PC-9 (cell line): ENCODE results near the gene ABHD17A. TPM values are rescaled to one million over a fixed set of nuclear protein-coding genes. Genes with fewer than 3 reads are reported as not detected.

ENCODE experiments used
- BruUV-seq: library from RNA; stranded (reverse); fragments of 400-500 nt; replicated peaks from 2 replicates; lab custom pipeline; 2021; lab: Mats Ljungman, UMichigan
- CTCF ChIA-PET: fragments of 300-600 bp; sonication (Branson Sonifier 250); formaldehyde crosslinking; loops from one replicate; lab custom pipeline; 2022; ENCODE audit warnings: antibody characterized with exemption; lab: Charles Lee
- POLR2A ChIA-PET: fragments of 300-600 bp; sonication (Branson Sonifier 250); formaldehyde crosslinking; loops from one replicate; lab custom pipeline; 2022; ENCODE audit warnings: antibody characterized with exemption; ENCODE audit not compliant: unreplicated experiment; lab: Charles Lee
- DNase-seq, 2 experiments: peaks; one replicate each; pipeline versions ENCODE4 v3.0.0 to v3.0.0-alpha.2; 2015 to 2022; ENCODE audit warnings: mixed read lengths in 1 of 2
- H2AFZ ChIP-seq: fragments of 200-600 bp; sonication (generic); 2 replicates; pipeline ENCODE4 v1.8.1; 2017; ENCODE audit warnings: antibody characterized with exemption
- H3F3A ChIP-seq: fragments of 200-600 bp; sonication (generic); 2 replicates; pipeline ENCODE4 v1.8.1; 2017; ENCODE audit warnings: antibody characterized with exemption, mild to moderate bottlenecking, low read depth; ENCODE audit not compliant: insufficient read depth
- H3K27ac ChIP-seq: fragments of 200-600 bp; sonication (generic); 2 replicates; pipeline ENCODE4 v1.6.1; 2016; ENCODE audit warnings: mixed run types
- H3K27me3 ChIP-seq: fragments of 200-600 bp; sonication (generic); 2 replicates; pipeline ENCODE4 v1.6.1; 2016; ENCODE audit warnings: low read depth, mixed run types; ENCODE audit not compliant: insufficient read depth
- H3K36me3 ChIP-seq: fragments of 200-600 bp; sonication (generic); 2 replicates; pipeline ENCODE4 v1.6.1; 2016; ENCODE audit warnings: low read depth, mixed run types
- H3K4me1 ChIP-seq: fragments of 200-600 bp; sonication (generic); replicated peaks from 2 replicates; pipeline ENCODE4 v1.6.1; 2016; ENCODE audit warnings: mixed run types; ENCODE audit not compliant: insufficient read depth
- H3K4me2 ChIP-seq: fragments of 200-600 bp; sonication (generic); 2 replicates; pipeline ENCODE4 v1.6.1; 2017; ENCODE audit warnings: mixed run types
- H3K4me3 ChIP-seq: fragments of 200-600 bp; sonication (generic); 2 replicates; pipeline ENCODE4 v1.6.1; 2016; ENCODE audit warnings: mixed run types
- H3K79me2 ChIP-seq: fragments of 200-600 bp; sonication (generic); 2 replicates; pipeline ENCODE4 v1.6.1; 2017; ENCODE audit warnings: low read depth, mixed run types
- H3K9me2 ChIP-seq: fragments of 200-600 bp; sonication (generic); 2 replicates; pipeline ENCODE4 v1.8.1; 2017; ENCODE audit warnings: mild to moderate bottlenecking; ENCODE audit not compliant: insufficient read depth
- H3K9me3 ChIP-seq: fragments of 200-600 bp; sonication (generic); 2 replicates; pipeline ENCODE4 v1.8.1; 2016; ENCODE audit warnings: low read depth; ENCODE audit not compliant: insufficient read depth
- H4K20me1 ChIP-seq: fragments of 200-600 bp; sonication (generic); 2 replicates; pipeline ENCODE4 v1.8.1; 2017; ENCODE audit not compliant: insufficient read depth
- CTCF ChIP-seq: fragments of 200-600 bp; sonication (generic); conservative IDR thresholded peaks from 2 replicates; pipeline ENCODE4 v1.6.1; 2017; ENCODE audit warnings: mixed run types, antibody characterized with exemption, mild to moderate bottlenecking, moderate library complexity
- EZH2 ChIP-seq: fragments of 200-600 bp; sonication (generic); IDR thresholded peaks from 2 replicates; pipeline ENCODE4 v1.8.0; 2017; ENCODE audit warnings: antibody characterized with exemption, low read depth
- intact Hi-C: fragments of 100-400 bp; cut with micrococcal nuclease; formaldehyde crosslinking; loops from one replicate; pipeline ENCODE4 v1.10.0; 2022; ENCODE audit not compliant: unreplicated experiment
- total RNA-seq: library from RNA; stranded (reverse); gene quantifications from 2 replicates; pipeline ENCODE4 v1.2.3, GENCODE V29; 2021

ABHD17A gene
- total RNA-seq, 1 experiment from 2014 or later: 35.9 TPM

DNA sequence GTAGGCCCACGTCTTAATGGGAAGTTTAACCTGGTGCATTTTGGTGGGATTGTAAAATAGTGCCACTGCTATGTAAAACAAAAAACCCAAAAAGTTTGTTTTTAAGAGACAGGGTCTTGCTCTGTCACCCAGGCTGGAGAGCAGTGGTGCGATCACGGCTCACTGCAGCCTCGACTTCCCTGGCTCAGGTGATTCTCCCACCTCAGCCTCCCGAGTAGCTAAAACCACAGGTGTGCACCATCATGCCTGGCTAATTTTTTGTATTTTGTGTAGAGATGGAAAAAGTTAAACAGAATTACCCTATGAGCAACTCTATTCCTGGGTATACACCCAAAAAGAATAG is 36.2 kb downstream of the ABHD17A start:
- intact Hi-C loops: no loop called here
- Histone ChIP-seq H3K9me2 (no peaks in the 10 kb centered on the region), H3K9me3 (no peaks in the 10 kb centered on the region), H3K27ac (peak overlapping the region; percentile 90; the same call in 1 of the 2 replicates), H3K4me3 (no peak overlapping the region), H3K4me2 (0 out of 2 replicates have a peak overlapping the region, but pooled peaks have one; percentile 25), H4K20me1 (peaks cover 32% of the 10 kb centered on the region), H3K79me2 (peaks cover 52% of the 10 kb centered on the region), H3K36me3 (no peaks in the 10 kb centered on the region), H2AFZ (no peak overlapping the region), H3F3A (peaks cover 14% of the 10 kb centered on the region; the same call in 1 of the 2 replicates), H3K4me1 (0 out of 2 replicates have a peak, but pooled peaks cover 11% of the 10 kb centered on the region), H3K27me3 (no peaks in the 10 kb centered on the region)
- TF ChIP-seq CTCF (no peak), EZH2 (no peak)
- DNase-seq: no peak
- CTCF ChIA-PET: no interaction called here
- BruUV-seq: no TSS peak
- POLR2A ChIA-PET: interaction anchor here (0.7 kb wide), 1 partner anchor 36 kb away, joined by 4 read pairs; the partner anchor contains the start of gene ABHD17A

DNA sequence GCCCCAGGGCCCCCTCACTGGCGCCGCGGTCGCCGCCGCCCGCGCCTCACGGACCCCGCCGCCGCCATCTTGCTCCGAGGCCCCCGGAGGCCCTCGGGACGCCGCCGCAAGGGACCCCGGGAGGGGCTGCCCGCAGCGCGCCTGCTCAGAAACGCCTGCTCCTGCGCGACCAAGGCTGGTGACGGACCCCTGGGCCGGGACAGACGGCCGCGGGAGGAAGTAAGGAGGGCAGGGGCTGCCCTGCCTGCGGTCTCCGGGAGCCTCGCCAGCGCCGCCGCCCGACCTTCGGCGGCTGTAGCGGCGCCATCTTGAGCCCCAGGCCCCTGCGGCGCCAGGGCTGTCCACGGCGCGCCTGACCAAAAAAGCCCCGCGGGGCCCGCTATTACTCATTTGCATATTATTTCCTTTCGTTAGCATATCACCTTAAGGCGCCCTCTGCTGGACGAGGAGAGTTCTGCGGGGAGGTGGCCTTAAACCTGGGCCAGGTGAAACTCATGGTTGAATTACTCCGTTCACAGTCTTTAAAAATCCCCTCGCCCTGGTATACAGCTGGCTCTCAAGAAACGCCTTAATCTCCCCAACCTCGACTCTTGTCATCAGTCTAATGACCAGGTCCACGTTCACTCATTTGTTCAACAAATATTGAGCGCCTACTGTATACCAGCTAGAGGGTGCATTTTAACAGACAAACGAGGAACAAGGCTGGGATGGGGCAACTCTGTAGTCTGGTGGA is 36.7 kb downstream of the ABHD17A start, which contains the start of gene REXO1:
REXO1 (minus strand) TSS at position 85 of the 733 bp plus-strand sequence. CDS start 125 bp downstream, outside the sequence.
- DNase-seq: peak; percentile 77 to 93
- H2AFZ ChIP-seq: no peak within 1 kb of the TSS
- no peaks in the 10 kb centered on the region for H3K9me2 ChIP-seq
- 0 out of 2 replicates have a peak, but pooled peaks cover 11% of the 10 kb centered on the region for H3K4me1 ChIP-seq
- no peaks in the 10 kb centered on the region for H3K27me3 ChIP-seq
- intact Hi-C loops: no loop called here
- H3K79me2 ChIP-seq: peaks cover 55% of the 10 kb centered on the region
- POLR2A ChIA-PET: interaction anchor here (0.7 kb wide), 1 partner anchor 37 kb away, joined by 4 read pairs; the partner anchor contains the start of gene ABHD17A
- H4K20me1 ChIP-seq: peaks cover 37% of the 10 kb centered on the region
- H3K27ac ChIP-seq: peak within 1 kb of the TSS; percentile 90
- H3F3A ChIP-seq: peaks cover 14% of the 10 kb centered on the region; the same call in 1 of the 2 replicates
- CTCF ChIA-PET: no interaction called here
- H3K4me3 ChIP-seq: peak within 1 kb of the TSS; percentile 73
- H3K4me2 ChIP-seq: peak within 1 kb of the TSS; percentile 96
- no peak for TF ChIP-seq EZH2
- TF ChIP-seq CTCF: peak; percentile 83
- no peaks in the 10 kb centered on the region for H3K36me3 ChIP-seq
- no TSS peak for BruUV-seq
- no peaks in the 10 kb centered on the region for H3K9me3 ChIP-seq

DNA sequence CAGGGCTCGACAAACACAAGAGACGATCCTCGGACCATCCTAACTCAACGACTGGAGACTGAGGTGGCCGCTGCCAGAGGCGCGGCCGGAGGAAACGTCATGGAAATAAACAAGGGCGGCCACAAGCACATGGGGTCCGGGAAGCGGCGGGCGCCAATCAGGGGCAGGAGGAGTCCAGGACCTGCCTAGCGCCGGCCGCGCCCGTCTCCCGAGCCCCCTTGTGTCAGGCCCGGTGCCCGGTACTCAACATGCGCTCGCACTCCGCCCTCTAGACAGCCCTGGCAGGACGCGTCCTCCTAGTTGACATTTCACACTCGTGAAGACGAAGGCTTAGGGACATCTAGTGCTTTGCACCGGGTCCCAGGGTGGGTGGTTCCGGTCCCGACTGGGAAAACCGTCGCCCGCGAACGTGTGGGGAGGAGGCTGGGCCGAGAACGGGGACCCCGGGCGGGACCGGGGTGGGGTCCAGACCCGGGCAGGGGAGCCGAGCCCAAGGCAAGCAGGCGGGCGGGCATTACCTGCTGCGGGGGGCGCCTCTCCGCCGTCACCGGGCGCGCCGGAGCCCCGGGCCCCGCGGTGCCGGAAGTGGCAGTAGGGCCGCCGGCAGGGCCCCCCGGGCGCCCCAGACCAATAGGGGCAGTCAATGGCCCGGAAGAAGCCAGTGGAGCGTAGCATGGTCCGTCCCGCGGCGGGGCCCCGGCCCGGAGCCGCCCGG is 37.5 kb downstream of the ABHD17A start:
- TF ChIP-seq CTCF (no peak), EZH2 (no peak)
- intact Hi-C loops: no loop called here
- Histone ChIP-seq H3K9me3 (no peaks in the 10 kb centered on the region), H3F3A (peaks cover 14% of the 10 kb centered on the region; the same call in 1 of the 2 replicates), H3K27ac (peak overlapping the region; percentile 90), H4K20me1 (peaks cover 40% of the 10 kb centered on the region), H2AFZ (no peak overlapping the region), H3K36me3 (no peaks in the 10 kb centered on the region), H3K27me3 (no peaks in the 10 kb centered on the region), H3K4me1 (0 out of 2 replicates have a peak, but pooled peaks cover 11% of the 10 kb centered on the region), H3K79me2 (peaks cover 47% of the 10 kb centered on the region), H3K9me2 (no peaks in the 10 kb centered on the region), H3K4me3 (peak overlapping the region; percentile 73), H3K4me2 (peak overlapping the region; percentile 96)
- no TSS peak for BruUV-seq
- ChIA-PET CTCF (interaction anchor here (0.5 kb wide), 1 partner anchor 23 kb away, joined by 16 read pairs; no protein-coding TSS in a partner anchor), POLR2A (no interaction called here)
- DNase-seq: peak in 1 of 2 experiments; percentile 25
